WERI-Rb-1 (cell line): ENCODE results near the gene ADISSP.
A peak's percentile ranks its signal among the peaks of the same experiment; 100 is the strongest.

ENCODE experiments used
- DNase-seq: peaks from one replicate; pipeline ENCODE4 v3.0.0-alpha.2; 2020
- H3K27ac ChIP-seq: fragments of 250-450 bp; sonication (Bioruptor Pico); 2 replicates; pipeline ENCODE4 v1.5.1; 2020; ENCODE audit warnings: mild to moderate bottlenecking, moderate library complexity
- H3K27me3 ChIP-seq: fragments of 250-450 bp; sonication (Bioruptor Pico); 2 replicates; pipeline ENCODE4 v1.5.1; 2021; ENCODE audit warnings: mild to moderate bottlenecking, low read depth, moderate library complexity; ENCODE audit not compliant: insufficient read depth, severe bottlenecking
- H3K36me3 ChIP-seq: fragments of 250-450 bp; sonication (Bioruptor Pico); 2 replicates; pipeline ENCODE4 v1.5.1; 2020; ENCODE audit warnings: mild to moderate bottlenecking, moderate library complexity
- H3K4me3 ChIP-seq: 2 replicates; pipeline ENCODE4 v1.5.1; 2011; ENCODE audit warnings: low read depth, mild to moderate bottlenecking, control low read depth, low read length
- H3K9me3 ChIP-seq: fragments of 250-450 bp; sonication (Bioruptor Pico); 2 replicates; pipeline ENCODE4 v1.5.1; 2021; ENCODE audit warnings: mild to moderate bottlenecking, moderate library complexity; ENCODE audit not compliant: severe bottlenecking
- TF ChIP-seq, protein P1 (sequence below): IDR thresholded peaks from 2 replicates; pipeline ENCODE4 v1.5.1; 2011; ENCODE audit warnings: low read depth, mild to moderate bottlenecking, control low read depth, inconsistent platforms, low read length

Gene ADISSP

DNA sequence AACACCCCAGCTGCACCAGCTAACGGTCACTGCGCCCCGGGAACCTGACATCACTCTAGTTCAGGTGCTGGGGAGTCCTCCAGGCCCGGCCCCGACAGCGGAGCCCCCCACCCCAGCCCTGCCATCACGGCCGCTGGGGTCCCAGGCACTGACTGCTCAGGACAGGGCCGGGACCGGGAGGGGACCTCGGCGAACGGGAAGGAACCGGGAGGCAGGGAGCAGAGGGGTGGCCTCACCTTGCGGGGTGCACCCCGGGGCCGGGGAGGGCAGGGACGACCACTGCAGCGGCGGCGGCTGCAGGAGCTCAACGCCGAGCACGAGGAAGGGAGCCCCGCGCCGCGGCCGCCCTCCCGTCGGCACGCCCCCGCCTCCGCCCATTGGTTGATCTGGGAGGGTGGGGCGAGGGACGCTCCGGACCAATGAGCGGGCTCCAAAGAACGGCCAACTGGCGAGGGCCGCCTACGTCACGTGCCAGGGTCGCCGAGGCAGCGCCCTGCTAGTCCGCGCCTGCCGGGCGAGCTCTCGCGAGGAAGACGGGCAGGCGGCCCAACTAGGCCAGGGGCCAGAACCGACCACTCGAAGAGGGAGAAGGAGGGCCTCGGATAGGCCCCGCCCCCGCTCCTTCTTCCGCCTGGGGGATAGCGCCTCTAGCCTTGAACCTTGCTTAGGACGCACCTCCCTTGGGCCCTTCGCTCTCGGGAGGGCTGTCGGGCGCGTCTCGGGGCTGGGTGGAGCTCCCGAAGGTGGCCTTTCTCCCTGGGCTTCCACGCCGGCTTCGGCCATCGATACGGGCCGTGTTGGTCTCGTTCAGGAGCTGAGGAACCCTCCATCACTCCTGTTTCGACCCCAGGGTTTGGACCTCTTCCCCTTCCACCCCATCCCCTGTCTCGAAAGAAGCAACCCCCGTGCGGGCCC lies at the start of gene ADISSP:
Gene ADISSP (minus strand): TSS at position 327 of the 915 bp plus-strand sequence. CDS start 7,653 bp downstream, outside the sequence.
- H3K27ac ChIP-seq = peak within 1 kb of the TSS; percentile 87
- DNase-seq = peak; percentile 99
- peak within 1 kb of the TSS; percentile 96 for H3K4me3 ChIP-seq
- H3K9me3 ChIP-seq = no peaks in the 10 kb centered on the region
- TF ChIP-seq, protein P1, sequence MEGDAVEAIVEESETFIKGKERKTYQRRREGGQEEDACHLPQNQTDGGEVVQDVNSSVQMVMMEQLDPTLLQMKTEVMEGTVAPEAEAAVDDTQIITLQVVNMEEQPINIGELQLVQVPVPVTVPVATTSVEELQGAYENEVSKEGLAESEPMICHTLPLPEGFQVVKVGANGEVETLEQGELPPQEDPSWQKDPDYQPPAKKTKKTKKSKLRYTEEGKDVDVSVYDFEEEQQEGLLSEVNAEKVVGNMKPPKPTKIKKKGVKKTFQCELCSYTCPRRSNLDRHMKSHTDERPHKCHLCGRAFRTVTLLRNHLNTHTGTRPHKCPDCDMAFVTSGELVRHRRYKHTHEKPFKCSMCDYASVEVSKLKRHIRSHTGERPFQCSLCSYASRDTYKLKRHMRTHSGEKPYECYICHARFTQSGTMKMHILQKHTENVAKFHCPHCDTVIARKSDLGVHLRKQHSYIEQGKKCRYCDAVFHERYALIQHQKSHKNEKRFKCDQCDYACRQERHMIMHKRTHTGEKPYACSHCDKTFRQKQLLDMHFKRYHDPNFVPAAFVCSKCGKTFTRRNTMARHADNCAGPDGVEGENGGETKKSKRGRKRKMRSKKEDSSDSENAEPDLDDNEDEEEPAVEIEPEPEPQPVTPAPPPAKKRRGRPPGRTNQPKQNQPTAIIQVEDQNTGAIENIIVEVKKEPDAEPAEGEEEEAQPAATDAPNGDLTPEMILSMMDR = peak; percentile 29
- H3K36me3 ChIP-seq = peaks cover 3% of the 10 kb centered on the region; the same call in 1 of the 2 replicates
- H3K27me3 ChIP-seq = no peaks in the 10 kb centered on the region

DNA sequence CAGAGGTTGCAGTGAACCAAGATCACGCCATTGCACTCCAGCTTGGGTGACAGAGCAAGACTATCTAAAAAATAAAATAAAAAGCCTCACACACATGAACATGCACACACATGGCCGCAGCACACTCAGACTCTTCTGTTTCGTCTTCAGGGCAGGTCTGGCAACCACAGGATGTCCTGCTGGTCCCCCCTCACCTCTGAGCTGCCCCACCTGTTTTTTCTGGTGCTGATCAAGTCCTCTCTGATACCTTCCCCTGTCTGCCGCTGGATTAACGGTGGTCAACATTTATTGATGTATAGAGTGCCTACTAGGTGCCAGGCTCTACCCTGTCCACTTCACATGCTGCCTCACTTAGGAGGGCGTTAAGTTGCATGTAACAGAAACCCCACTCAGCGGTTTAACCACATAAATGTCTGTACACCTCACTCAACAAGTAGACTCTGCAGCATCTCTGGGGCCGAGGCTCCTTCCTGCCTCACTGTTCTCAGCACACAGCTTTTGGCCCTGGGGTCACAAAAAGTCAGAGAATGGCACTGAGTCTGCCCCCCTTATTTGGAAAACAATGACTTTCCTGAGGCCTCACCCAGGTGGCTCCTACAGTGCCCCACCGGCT lies 48.3 kb upstream of the ADISSP start:
- Histone ChIP-seq H3K27me3 (no peaks in the 10 kb centered on the region), H3K4me3 (no peak overlapping the region), H3K9me3 (no peaks in the 10 kb centered on the region), H3K36me3 (0 out of 2 replicates have a peak, but pooled peaks cover 2% of the 10 kb centered on the region), H3K27ac (no peak overlapping the region)
- TF ChIP-seq, protein P1 = no peak
- no peak for DNase-seq

DNA sequence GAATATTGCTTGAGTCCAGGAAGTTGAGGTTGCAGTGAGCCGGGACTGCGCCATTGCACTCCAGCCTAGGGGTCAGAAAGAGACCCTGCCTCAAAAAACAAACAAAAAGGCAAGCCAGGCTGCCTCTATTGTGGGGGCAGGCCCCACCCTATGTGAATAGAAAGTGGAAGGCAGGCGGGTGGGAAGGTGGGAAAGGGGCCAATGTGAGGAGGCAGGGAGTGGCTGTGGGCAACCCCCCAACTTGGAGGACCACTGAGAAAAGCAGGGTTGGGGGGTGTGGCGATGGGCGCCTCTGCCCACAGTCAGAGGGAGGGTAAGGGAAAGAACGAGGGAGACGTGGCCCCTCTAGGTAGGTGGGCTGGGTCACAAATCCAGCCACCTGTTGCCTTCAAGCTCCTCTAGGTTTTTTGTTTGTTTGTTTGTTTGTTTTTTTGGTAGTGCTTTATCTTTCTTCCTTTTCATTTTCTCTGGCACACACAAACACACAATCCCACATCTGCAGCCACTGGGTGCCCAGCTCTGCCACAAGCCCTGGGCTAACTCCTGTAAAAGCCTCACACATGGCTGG lies 47.5 kb upstream of the ADISSP start:
- no peaks in the 10 kb centered on the region for H3K36me3 ChIP-seq
- no peak overlapping the region for H3K4me3 ChIP-seq

DNA sequence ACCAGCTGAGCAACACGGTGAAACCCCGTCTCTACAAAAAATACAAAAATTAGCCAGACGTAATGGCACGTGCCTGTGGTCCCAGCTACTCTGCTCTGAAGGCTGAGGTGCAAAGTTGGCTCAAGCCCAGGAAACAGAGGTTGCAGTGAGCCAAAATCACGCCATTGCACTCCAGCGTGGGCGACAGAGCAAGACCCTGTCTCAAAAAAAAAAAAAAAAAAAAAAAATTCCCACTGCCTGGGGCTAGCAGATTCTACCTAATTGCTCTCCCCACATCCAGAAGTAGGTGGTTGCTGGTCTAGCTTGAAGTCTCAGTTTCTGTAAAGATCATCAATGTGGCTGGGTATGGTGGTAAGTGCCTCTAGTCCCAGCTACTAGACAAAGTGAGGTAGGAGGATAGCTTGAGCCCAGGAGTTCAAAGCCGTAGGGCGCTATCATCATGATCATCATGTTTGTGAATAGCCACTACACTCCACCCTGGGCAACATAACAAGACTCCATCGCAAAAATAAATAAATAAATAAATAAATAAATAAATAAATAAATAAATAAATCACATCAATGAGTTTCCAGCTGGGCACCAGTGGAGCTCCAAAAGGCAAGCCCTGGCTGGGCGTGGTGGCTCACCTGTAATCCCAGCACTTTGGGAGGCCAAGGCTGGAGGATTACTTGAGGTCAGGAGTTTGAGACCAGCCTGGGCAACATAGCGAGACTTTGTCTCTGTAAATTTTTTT lies 46.5 kb upstream of the ADISSP start:
- TF ChIP-seq, protein P1 = no peak
- Histone ChIP-seq H3K36me3 (no peaks in the 10 kb centered on the region), H3K27me3 (no peaks in the 10 kb centered on the region), H3K9me3 (no peaks in the 10 kb centered on the region), H3K4me3 (no peak overlapping the region), H3K27ac (no peak overlapping the region)
- no peak for DNase-seq

More for the DNA sequence above, 47.5 kb upstream of the ADISSP start:
- DNase-seq = no peak
- no peak overlapping the region for H3K27ac ChIP-seq
- H3K9me3 ChIP-seq = no peaks in the 10 kb centered on the region
- H3K27me3 ChIP-seq = no peaks in the 10 kb centered on the region
- TF ChIP-seq, protein P1 = no peak

DNA sequence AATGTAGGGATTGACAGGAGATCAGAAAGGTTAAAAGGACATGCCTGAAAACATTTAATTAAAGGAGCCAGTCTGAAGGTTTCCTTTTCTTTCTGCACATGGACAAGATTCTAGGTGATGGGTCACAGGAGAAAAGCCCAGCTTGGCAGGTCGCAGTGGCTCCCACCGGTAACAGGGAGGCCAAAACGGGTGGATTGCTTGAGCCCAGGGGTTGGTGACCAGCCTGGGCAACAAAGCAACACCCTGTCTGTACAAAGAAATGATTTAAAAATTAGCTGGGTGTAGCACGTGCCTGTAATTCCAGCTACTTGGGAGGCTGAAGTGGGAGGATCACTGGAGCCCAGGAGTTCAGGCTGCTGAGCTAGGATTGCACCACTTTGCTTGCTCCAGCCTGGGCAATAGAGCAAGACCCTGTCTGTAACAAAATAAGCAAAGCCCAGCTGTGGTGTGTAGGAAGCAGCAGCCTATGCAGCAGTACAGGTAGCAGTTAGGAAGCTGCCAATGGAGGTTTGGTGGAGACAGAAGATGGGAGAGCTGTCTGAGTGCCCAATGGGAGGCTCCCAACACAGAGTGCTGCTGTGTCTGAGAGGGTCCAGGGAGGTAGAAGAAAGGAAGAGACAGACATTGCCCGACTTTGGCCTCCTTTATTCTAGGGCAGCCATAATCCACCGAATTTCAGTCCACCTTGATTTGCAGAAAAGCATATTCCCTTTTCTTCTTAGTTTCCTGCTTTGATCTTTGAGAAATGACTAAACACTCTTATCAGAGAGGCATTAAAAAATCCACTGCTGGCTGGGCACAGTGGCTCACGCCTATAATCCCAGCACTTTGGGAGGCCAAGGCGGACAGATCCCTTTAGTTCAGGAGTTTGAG lies 45.7 kb upstream of the ADISSP start:
- no peak for DNase-seq
- Histone ChIP-seq H3K27me3 (no peaks in the 10 kb centered on the region), H3K36me3 (no peaks in the 10 kb centered on the region), H3K27ac (no peak overlapping the region), H3K4me3 (no peak overlapping the region), H3K9me3 (no peaks in the 10 kb centered on the region)
- TF ChIP-seq, protein P1 = no peak
